HepG2 (cell line): ENCODE results near the gene NME8. TPM values are rescaled to one million over a fixed set of nuclear protein-coding genes. Genes with fewer than 3 reads are reported as not detected.

Experiments used
- ATAD3A ChIP-seq: sonication (generic); formaldehyde crosslinking; IDR thresholded peaks from 2 replicates; pipeline ENCODE4 v1.4.0; 2020; ENCODE audit warnings: missing genetic modification reagents
- ATF1 ChIP-seq: IDR thresholded peaks from 2 replicates; pipeline ENCODE4 v1.6.1; 2016; ENCODE audit warnings: mild to moderate bottlenecking, control low read depth
- CBX2 ChIP-seq, 2 experiments: fragments of 200-600 bp in 1 of 2; sonication (generic); formaldehyde crosslinking in 1 of 2; IDR thresholded peaks; 2 replicates each; pipeline versions ENCODE4 v1.7.0 to v1.8.1; 2018 to 2022; ENCODE audit warnings: low read depth in 2 of 2, low read length in 1 of 2, mild to moderate bottlenecking in 1 of 2, missing genetic modification reagents in 1 of 2
- DR1 ChIP-seq: sonication (generic); formaldehyde crosslinking; IDR thresholded peaks from 2 replicates; pipeline ENCODE4 v1.8.0; 2021; ENCODE audit warnings: mild to moderate bottlenecking, missing genetic modification reagents, inconsistent platforms
- EHMT2 ChIP-seq: fragments of 200-600 bp; sonication (generic); IDR thresholded peaks from 2 replicates; pipeline ENCODE4 v1.7.0; 2017; ENCODE audit warnings: antibody characterized with exemption, low read depth, low read length, borderline replicate concordance
- ELF3 ChIP-seq: IDR thresholded peaks from 2 replicates; pipeline ENCODE4 v1.6.1; 2016; ENCODE audit warnings: missing genetic modification reagents, missing compliant biosample characterization
- ETV5 ChIP-seq: IDR thresholded peaks from 2 replicates; pipeline ENCODE4 v1.6.1; 2018; ENCODE audit warnings: missing biosample characterization, missing genetic modification reagents, inconsistent platforms, borderline replicate concordance
- HNF4G ChIP-seq, 2 experiments: sonication (generic) in 1 of 2; formaldehyde crosslinking in 1 of 2; IDR thresholded peaks; 2 replicates each; pipeline versions ENCODE4 v1.4.0 to v1.6.1; 2011 to 2020; ENCODE audit warnings: borderline replicate concordance in 2 of 2, low read depth in 2 of 2, mild to moderate bottlenecking in 2 of 2, low read length in 1 of 2, missing genetic modification reagents in 1 of 2, moderate library complexity in 1 of 2
- IKZF4 ChIP-seq: sonication (generic); formaldehyde crosslinking; IDR thresholded peaks from 2 replicates; pipeline ENCODE4 v1.5.1; 2020; ENCODE audit warnings: borderline replicate concordance, mild to moderate bottlenecking, low read depth, missing genetic modification reagents; ENCODE audit errors: not compliant biosample characterization
- IRF1 ChIP-seq: sonication (generic); formaldehyde crosslinking; IDR thresholded peaks from 2 replicates; pipeline ENCODE4 v1.4.0; 2020; ENCODE audit warnings: low read depth, mild to moderate bottlenecking, missing genetic modification reagents
- MAFK ChIP-seq, 2 experiments: IDR thresholded peaks in 1 of 2; conservative IDR thresholded peaks in 1 of 2; 2 replicates each; pipeline ENCODE4 v1.6.1; 2011; ENCODE audit warnings: improper control_type of control experiment in 2 of 2, low read length in 2 of 2
- MED13 ChIP-seq: sonication (generic); formaldehyde crosslinking; IDR thresholded peaks from 2 replicates; pipeline ENCODE4 v1.5.0; 2020; ENCODE audit warnings: missing genetic modification reagents
- PHF5A ChIP-seq: IDR thresholded peaks from one replicate; pipeline ENCODE4 v1.6.1; 2018; ENCODE audit warnings: low read depth, missing genetic modification reagents; ENCODE audit not compliant: unreplicated experiment
- RARA ChIP-seq: IDR thresholded peaks from 2 replicates; pipeline ENCODE4 v1.6.1; 2016; ENCODE audit warnings: missing genetic modification reagents, missing compliant biosample characterization
- SMAD3 ChIP-seq: sonication (generic); formaldehyde crosslinking; IDR thresholded peaks from 2 replicates; pipeline ENCODE4 v1.4.0; 2020; ENCODE audit warnings: missing genetic modification reagents
- SP2 ChIP-seq: sonication (generic); formaldehyde crosslinking; IDR thresholded peaks from 2 replicates; pipeline ENCODE4 v1.5.1; 2020; ENCODE audit warnings: mild to moderate bottlenecking, missing genetic modification reagents
- TEAD3 ChIP-seq: optimal IDR thresholded peaks from 2 replicates; pipeline ENCODE3; 2016; ENCODE audit warnings: borderline replicate concordance
- ZBTB21 ChIP-seq: sonication (generic); formaldehyde crosslinking; IDR thresholded peaks from 2 replicates; pipeline ENCODE4 v1.4.0; 2020; ENCODE audit warnings: missing genetic modification reagents
- ZNF276 ChIP-seq: sonication (generic); formaldehyde crosslinking; IDR thresholded peaks from 2 replicates; pipeline ENCODE4 v1.4.0; 2020; ENCODE audit warnings: mild to moderate bottlenecking, low read depth, missing genetic modification reagents
- ZNF3 ChIP-seq: IDR thresholded peaks from 2 replicates; pipeline ENCODE4 v1.7.0; 2017; ENCODE audit warnings: inconsistent platforms
- ZNF615 ChIP-seq: sonication (generic); formaldehyde crosslinking; IDR thresholded peaks from 2 replicates; pipeline ENCODE4 v1.5.0; 2020; ENCODE audit warnings: mild to moderate bottlenecking, missing genetic modification reagents, borderline replicate concordance
- ZNF644 ChIP-seq: IDR thresholded peaks from 2 replicates; pipeline ENCODE4 v1.6.1; 2016; ENCODE audit warnings: low read depth
- ZNF691 ChIP-seq: sonication (generic); formaldehyde crosslinking; IDR thresholded peaks from 2 replicates; pipeline ENCODE4 v1.4.0; 2020; ENCODE audit warnings: missing genetic modification reagents, low read depth, mild to moderate bottlenecking, borderline replicate concordance
- ZNF839 ChIP-seq: sonication (generic); formaldehyde crosslinking; IDR thresholded peaks from 2 replicates; pipeline ENCODE4 v1.4.0; 2020; ENCODE audit warnings: missing genetic modification reagents, mild to moderate bottlenecking, borderline replicate concordance
- ZNF879 ChIP-seq: sonication (generic); formaldehyde crosslinking; IDR thresholded peaks from 2 replicates; pipeline ENCODE4 v1.8.1; 2023; ENCODE audit warnings: missing genetic modification reagents
- ZSCAN9 ChIP-seq: IDR thresholded peaks from 2 replicates; pipeline ENCODE4 v1.6.1; 2016; ENCODE audit warnings: borderline replicate concordance
- polyA plus RNA-seq, 8 experiments: library from polyadenylated mRNA; depleted of rRNA in 3 of 8; stranded (reverse) in 7 of 8; unstranded in 1 of 8; fragments of >200 nt; fragmentation: Illumina TruSeq in 4 of 8; extraction: Trizol in 4 of 8; gene quantifications; 2 replicates each; pipeline versions ENCODE4 v1.2.1 to v1.2.3, GENCODE V29; 2011 to 2016; ENCODE audit warnings: low read depth in 4 of 8, missing spikeins in 1 of 8, mixed read lengths in 1 of 8; ENCODE audit not compliant: insufficient read depth in 1 of 8
- total RNA-seq, 5 experiments: library from RNA; depleted of rRNA; stranded (reverse); fragments of >200 nt; fragmentation: Illumina TruSeq; extraction: Trizol; gene quantifications; 2 replicates each; pipeline ENCODE4 v1.2.3, GENCODE V29; 2016; ENCODE audit warnings: low read depth in 1 of 5

The NME8 gene
- total and polyA plus RNA-seq, 2 of the 13 experiments (the other 11 are each of a cell fraction or from before 2014, with no cell fraction given): not detected

GRCh38 chr7:37920849-37921805, 72.7 kb downstream of the NME8 start (continued):
- TF ChIP-seq ZBTB21 (CRISPR knock-in tag) (no peak), ATF1 (CRISPR knock-in tag) (no peak), ZNF644 (CRISPR knock-in tag) (0 out of 2 replicates have a peak, but pooled peaks have one; percentile 43), EHMT2 (no peak), IRF1 (CRISPR knock-in tag) (no peak), RARA (CRISPR knock-in tag) (peak; percentile 38), PHF5A (CRISPR knock-in tag) (no peak), DR1 (no peak), SMAD3 (CRISPR knock-in tag) (peak; percentile 70), ZNF276 (CRISPR knock-in tag) (no peak), ZNF879 (CRISPR knock-in tag) (no peak), ETV5 (CRISPR knock-in tag) (peak; percentile 41; the same call in 1 of the 2 replicates), MED13 (CRISPR knock-in tag) (no peak), CBX2 (IDR thresholded peaks at IDR 0.05; ENCODE audit: low read depth, low read length) (no peak), CBX2 (CRISPR knock-in tag; IDR thresholded peaks at IDR 0.05; ENCODE audit: low read depth) (no peak), ZNF615 (CRISPR knock-in tag) (no peak), SP2 (CRISPR knock-in tag) (no peak), ELF3 (peak; percentile 12; the same call in 1 of the 2 replicates), IKZF4 (CRISPR knock-in tag) (no peak), HNF4G (IDR thresholded peaks at IDR 0.05; ENCODE audit: borderline replicate concordance, low read depth, low read length) (no peak), HNF4G (CRISPR knock-in tag; IDR thresholded peaks at IDR 0.05; ENCODE audit: borderline replicate concordance, low read depth) (no peak; the same call in 1 of the 2 replicates), ATAD3A (CRISPR knock-in tag) (no peak), TEAD3 (CRISPR knock-in tag) (no peak), ZNF691 (CRISPR knock-in tag) (peak; percentile 4; the same call in 1 of the 2 replicates), ZSCAN9 (CRISPR knock-in tag) (0 out of 2 replicates have a peak, but pooled peaks have one; percentile 16), MAFK (conservative IDR thresholded peaks at IDR 0.05 in 1 of 2, IDR thresholded peaks at IDR 0.05 in 1 of 2; ENCODE audit: low read length in 2 of 2) (peak; percentile 60 to 83), ZNF839 (no peak; the same call in 1 of the 2 replicates), ZNF3 (CRISPR knock-in tag) (no peak)
